Peyer's patch (tissue), 4 donors: ENCODE data around the gene MIOS.

Experiments
- CTCF ChIP-seq, 6 experiments: fragments of 450-650 bp in 4 of 6; fragments of 200-600 bp in 2 of 6; sonication (generic) in 1 of 6; IDR thresholded peaks; one replicate each; pipeline ENCODE4 v1.5.1; 2017 to 2019; ENCODE audit warnings: antibody characterized with exemption in 6 of 6, mild to moderate bottlenecking in 3 of 6, moderate library complexity in 1 of 6
- POLR2A ChIP-seq, 2 donors: fragments of 450-650 bp; IDR thresholded peaks; one replicate each; pipeline ENCODE4 v1.5.1; 2017; ENCODE audit warnings: antibody characterized with exemption in 2 of 2, mild to moderate bottlenecking in 2 of 2, moderate library complexity in 2 of 2

GRCh38 chr7:7563269-7563668 is 3.4 kb upstream of the MIOS start:
- no peak for TF ChIP-seq CTCF (IDR thresholded peaks at IDR 0.05)
- TF ChIP-seq POLR2A (IDR thresholded peaks at IDR 0.05), result no peak
